Osteocyte (in vitro differentiated cells): ENCODE measurements around the gene SPIN3. TPM values are rescaled to one million over a fixed set of nuclear protein-coding genes. Genes with fewer than 3 reads are reported as not detected.

ENCODE experiments used
- DNase-seq: peaks from one replicate; pipeline ENCODE4 v3.0.0; 2021; ENCODE audit warnings: mixed read lengths; ENCODE audit not compliant: unreplicated experiment; ENCODE audit errors: extremely low spot score
- H3K27ac Mint-ChIP-seq: one replicate; pipeline ENCODE4 v1.8.0; 2021; ENCODE audit warnings: mild to moderate bottlenecking, mixed read lengths; ENCODE audit not compliant: unreplicated experiment
- H3K27me3 Mint-ChIP-seq: one replicate; pipeline ENCODE4 v1.8.0; 2021; ENCODE audit warnings: mixed read lengths; ENCODE audit not compliant: unreplicated experiment
- H3K36me3 Mint-ChIP-seq: one replicate; pipeline ENCODE4 v1.8.0; 2021; ENCODE audit warnings: mixed read lengths; ENCODE audit not compliant: unreplicated experiment
- H3K4me1 Mint-ChIP-seq: one replicate; pipeline ENCODE4 v1.8.0; 2021; ENCODE audit warnings: mixed read lengths; ENCODE audit not compliant: unreplicated experiment
- H3K4me3 Mint-ChIP-seq: one replicate; pipeline ENCODE4 v1.8.0; 2021; ENCODE audit warnings: mild to moderate bottlenecking, moderate library complexity, mixed read lengths; ENCODE audit not compliant: unreplicated experiment
- H3K9me3 Mint-ChIP-seq: one replicate; pipeline ENCODE4 v1.8.0; 2021; ENCODE audit warnings: mixed read lengths; ENCODE audit not compliant: unreplicated experiment
- total RNA-seq: library from RNA; stranded (reverse); gene quantifications from 2 replicates; pipeline ENCODE4 v1.2.1, GENCODE V29; 2021
- TF ChIP-seq, protein P1 (sequence below): fragments of 200-600 bp; sonication (generic); IDR thresholded peaks from 2 replicates; pipeline ENCODE4 v1.5.0; 2021; ENCODE audit warnings: antibody characterized with exemption, mild to moderate bottlenecking, moderate library complexity

The SPIN3 gene
- total RNA-seq, 1 donor from 2014 or later, result 13.9 TPM

DNA sequence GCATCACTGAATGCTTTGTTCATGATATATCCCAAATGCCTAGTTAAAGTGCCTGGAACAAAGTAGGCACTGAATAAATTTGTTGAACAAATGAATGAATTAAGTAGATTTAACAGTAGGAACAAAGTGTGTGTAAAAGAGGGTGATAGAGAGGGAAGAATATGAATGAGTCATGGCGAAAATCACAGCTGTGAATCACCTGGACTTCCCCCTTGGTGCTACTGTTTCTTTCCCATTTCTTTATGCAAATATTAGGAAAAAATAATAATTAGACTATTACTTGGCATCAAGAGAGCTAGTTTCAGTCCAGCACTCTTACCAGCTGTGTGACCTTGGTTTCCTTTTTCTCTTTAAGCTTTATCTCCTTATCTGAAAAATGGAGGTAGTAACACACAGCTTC is 9.2 kb downstream of the SPIN3 start:
- no peak overlapping the region for H3K27ac Mint-ChIP-seq

DNA sequence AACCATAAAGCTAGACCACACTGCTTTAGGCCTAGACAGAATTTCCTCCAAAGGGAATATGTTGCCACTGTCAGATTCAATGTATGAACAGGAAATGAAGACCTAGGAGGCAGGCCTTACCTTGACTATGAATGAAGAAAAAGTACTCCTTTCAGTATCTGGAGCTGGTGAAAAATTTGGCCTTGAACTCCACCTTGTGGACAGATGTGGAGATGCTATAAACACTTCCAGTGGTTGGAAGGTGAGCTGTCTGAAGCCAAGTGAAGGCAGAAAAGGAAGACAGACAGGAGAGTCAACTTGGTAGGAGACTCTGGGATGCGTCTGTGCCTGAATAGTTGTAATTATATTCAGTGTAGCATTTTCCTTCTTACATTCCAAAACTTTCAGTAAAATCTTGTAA is 17.2 kb downstream of the SPIN3 start:
- Mint-ChIP-seq H3K4me3 (no peak overlapping the region), H3K9me3 (no peaks in the 10 kb centered on the region), H3K36me3 (no peaks in the 10 kb centered on the region), H3K27me3 (no peaks in the 10 kb centered on the region), H3K27ac (no peak overlapping the region), H3K4me1 (no peaks in the 10 kb centered on the region)
- TF ChIP-seq, protein P1, sequence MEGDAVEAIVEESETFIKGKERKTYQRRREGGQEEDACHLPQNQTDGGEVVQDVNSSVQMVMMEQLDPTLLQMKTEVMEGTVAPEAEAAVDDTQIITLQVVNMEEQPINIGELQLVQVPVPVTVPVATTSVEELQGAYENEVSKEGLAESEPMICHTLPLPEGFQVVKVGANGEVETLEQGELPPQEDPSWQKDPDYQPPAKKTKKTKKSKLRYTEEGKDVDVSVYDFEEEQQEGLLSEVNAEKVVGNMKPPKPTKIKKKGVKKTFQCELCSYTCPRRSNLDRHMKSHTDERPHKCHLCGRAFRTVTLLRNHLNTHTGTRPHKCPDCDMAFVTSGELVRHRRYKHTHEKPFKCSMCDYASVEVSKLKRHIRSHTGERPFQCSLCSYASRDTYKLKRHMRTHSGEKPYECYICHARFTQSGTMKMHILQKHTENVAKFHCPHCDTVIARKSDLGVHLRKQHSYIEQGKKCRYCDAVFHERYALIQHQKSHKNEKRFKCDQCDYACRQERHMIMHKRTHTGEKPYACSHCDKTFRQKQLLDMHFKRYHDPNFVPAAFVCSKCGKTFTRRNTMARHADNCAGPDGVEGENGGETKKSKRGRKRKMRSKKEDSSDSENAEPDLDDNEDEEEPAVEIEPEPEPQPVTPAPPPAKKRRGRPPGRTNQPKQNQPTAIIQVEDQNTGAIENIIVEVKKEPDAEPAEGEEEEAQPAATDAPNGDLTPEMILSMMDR, result peak; percentile 64
- DNase-seq, result no peak

More for the DNA sequence above, 9.2 kb downstream of the SPIN3 start:
- peaks cover 7% of the 10 kb centered on the region for H3K36me3 Mint-ChIP-seq
- no peaks in the 10 kb centered on the region for H3K4me1 Mint-ChIP-seq
- TF ChIP-seq, protein P1, result no peak
- H3K9me3 Mint-ChIP-seq, result peaks cover 20% of the 10 kb centered on the region
- H3K27me3 Mint-ChIP-seq, result no peaks in the 10 kb centered on the region
- no peak overlapping the region for H3K4me3 Mint-ChIP-seq
- DNase-seq, result no peak

DNA sequence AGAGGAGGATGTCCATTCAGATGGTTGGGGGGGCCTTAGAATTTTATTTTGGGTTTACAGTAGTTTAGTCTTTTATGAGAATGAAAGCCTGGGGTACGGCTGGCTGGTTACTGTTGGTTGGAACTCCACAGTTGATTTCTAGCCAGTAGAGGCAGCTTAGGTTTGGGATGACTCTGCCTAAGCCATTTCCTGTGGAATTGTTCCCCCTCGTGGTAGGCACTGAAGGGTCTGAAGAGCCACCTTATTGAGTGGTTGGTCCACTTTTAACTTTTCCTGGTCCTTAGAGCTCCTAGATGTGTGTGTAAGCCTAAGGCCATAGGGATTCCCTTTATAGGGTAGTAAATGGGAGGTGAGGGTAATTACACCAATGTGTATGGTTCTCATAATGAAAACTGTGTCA is 19.7 kb downstream of the SPIN3 start:
- Mint-ChIP-seq H3K4me3 (no peak overlapping the region), H3K9me3 (no peaks in the 10 kb centered on the region), H3K36me3 (no peaks in the 10 kb centered on the region), H3K4me1 (no peaks in the 10 kb centered on the region), H3K27ac (no peak overlapping the region), H3K27me3 (no peaks in the 10 kb centered on the region)
- TF ChIP-seq, protein P1, result no peak
- DNase-seq, result no peak

DNA sequence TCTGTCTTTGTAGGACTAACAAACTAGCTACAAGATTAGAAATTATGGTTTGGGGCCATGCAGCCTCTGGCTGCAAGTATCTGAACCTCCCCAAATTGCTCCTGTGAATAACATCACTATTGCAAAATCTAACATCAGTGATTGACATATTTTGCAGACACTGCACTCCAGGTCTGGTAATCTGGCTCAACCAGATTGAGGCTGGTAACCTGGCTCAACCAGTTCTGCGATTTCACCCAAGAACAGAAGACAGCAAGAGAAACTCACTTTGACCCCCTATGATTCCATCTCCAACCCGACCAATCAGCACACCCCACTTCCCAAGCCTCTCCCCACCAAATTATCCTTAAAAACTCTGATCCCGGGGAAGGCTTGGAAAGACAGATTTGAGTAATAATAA is 20.9 kb downstream of the SPIN3 start:
- no peak overlapping the region for H3K4me3 Mint-ChIP-seq
- H3K9me3 Mint-ChIP-seq, result no peaks in the 10 kb centered on the region
- TF ChIP-seq, protein P1, result no peak
- H3K27ac Mint-ChIP-seq, result no peak overlapping the region
- no peaks in the 10 kb centered on the region for H3K4me1 Mint-ChIP-seq
- H3K27me3 Mint-ChIP-seq, result no peaks in the 10 kb centered on the region
- DNase-seq, result no peak
- no peaks in the 10 kb centered on the region for H3K36me3 Mint-ChIP-seq

DNA sequence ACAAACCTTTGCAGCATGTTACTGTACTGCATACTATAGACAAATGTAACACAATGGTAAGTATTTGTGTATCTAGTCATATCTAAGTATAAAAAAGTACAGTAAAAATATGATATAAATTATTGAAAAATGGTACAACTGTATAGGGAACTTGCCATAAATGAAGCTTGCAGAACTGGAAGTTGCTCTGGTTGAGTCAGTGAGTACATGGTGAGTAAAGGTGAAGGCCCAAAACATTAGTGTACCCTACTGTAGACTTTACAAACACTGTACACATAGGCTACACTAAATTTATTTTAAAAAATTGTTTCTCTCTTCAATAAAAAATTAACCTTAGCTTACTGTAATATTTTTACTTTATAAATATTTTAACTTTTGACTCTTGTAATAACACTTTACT is 25.8 kb downstream of the SPIN3 start:
- peaks cover 8% of the 10 kb centered on the region for H3K9me3 Mint-ChIP-seq
- H3K27ac Mint-ChIP-seq, result no peak overlapping the region
- H3K36me3 Mint-ChIP-seq, result peaks cover under 1% of the 10 kb centered on the region
- no peaks in the 10 kb centered on the region for H3K27me3 Mint-ChIP-seq
- no peak for DNase-seq
- H3K4me3 Mint-ChIP-seq, result no peak overlapping the region
- TF ChIP-seq, protein P1, result no peak
- no peaks in the 10 kb centered on the region for H3K4me1 Mint-ChIP-seq
